ENCODE measurements around the gene FASLG.
"Not testable (repeated sequence)": the region's sequence is repeated elsewhere in the genome, so short reads cannot be mapped to it uniquely, and the experiment has no call there.

The FASLG gene, protein sequence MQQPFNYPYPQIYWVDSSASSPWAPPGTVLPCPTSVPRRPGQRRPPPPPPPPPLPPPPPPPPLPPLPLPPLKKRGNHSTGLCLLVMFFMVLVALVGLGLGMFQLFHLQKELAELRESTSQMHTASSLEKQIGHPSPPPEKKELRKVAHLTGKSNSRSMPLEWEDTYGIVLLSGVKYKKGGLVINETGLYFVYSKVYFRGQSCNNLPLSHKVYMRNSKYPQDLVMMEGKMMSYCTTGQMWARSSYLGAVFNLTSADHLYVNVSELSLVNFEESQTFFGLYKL

GRCh38 chr1:172658871-172659453 lies at the start of gene FASLG:
TSS of gene FASLG (plus strand) at chr1:172659103. CDS start at chr1:172659202, 99 bp downstream.
- in situ Hi-C loops (cut with MboI; ENCODE audit: low sequenced_read_pairs) = no loop called here

DNA sequence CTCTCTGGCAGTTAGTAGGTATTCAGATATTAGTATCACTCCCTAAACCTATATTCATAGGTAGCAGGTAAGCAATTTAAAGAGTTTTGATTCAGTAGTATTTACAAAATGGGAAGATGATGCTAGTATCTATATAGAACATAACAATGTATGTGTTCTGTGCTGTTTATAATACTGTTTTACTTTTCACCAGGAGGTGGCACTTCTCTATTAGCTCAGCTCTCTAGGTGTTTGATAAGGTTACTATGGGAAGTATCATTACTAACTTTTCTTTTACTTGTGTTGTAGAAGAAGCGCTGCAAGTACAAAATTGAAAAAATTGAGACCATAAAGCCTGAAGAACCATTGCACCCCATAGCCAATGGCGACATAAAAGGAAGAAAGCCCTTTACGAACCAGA lies 49.4 kb upstream of the FASLG start:
- in situ Hi-C loops (cut with MboI; ENCODE audit: low sequenced_read_pairs) = no loop called here

GRCh38 chr1:172612478-172612877 lies 46.4 kb upstream of the FASLG start:
- in situ Hi-C loops (cut with MboI; ENCODE audit: low sequenced_read_pairs) = loop anchor here (10.0 kb wide), 1 partner anchor 102 kb away; no protein-coding TSS in a partner anchor

- in situ Hi-C loops (cut with MboI; ENCODE audit: low sequenced_read_pairs) = loop anchor here (10.0 kb wide), 1 partner anchor 102 kb away; no protein-coding TSS in a partner anchor
These were observed 45.6 kb upstream of the FASLG start for GRCh38 chr1:172613294-172613693.

GRCh38 chr1:172616195-172616594 lies 42.7 kb upstream of the FASLG start:
- in situ Hi-C loops (cut with MboI; ENCODE audit: low sequenced_read_pairs) = loop anchor here (10.0 kb wide), 1 partner anchor 99 kb away; no protein-coding TSS in a partner anchor

DNA sequence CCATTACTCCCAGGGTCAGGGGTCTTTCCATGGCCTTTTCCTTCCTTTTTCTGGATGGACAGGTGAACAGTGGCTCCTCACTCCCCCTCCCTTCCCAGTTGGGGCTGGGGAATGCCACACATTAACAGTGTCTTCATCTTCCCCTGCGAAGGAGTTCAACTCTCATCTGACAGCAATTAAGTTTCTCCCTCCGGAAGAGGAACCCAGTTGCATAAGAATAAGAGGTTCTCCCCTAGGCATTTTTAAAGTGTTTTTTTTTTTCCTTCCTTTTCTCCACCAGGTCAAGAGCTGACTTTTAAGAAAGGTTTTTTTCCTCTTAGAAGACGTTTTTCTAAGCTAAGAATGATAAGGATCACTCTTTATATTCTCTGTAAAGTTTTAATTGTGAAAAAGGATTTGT lies 42.3 kb upstream of the FASLG start:
- in situ Hi-C loops (cut with MboI; ENCODE audit: low sequenced_read_pairs) = loop anchor here (10.0 kb wide), 1 partner anchor 98 kb away; no protein-coding TSS in a partner anchor

GRCh38 chr1:172620603-172621002 lies 38.3 kb upstream of the FASLG start:
- in situ Hi-C loops (cut with MboI; ENCODE audit: low sequenced_read_pairs) = not testable (repeated sequence)

GRCh38 chr1:172622541-172622940 lies 36.4 kb upstream of the FASLG start:
- in situ Hi-C loops (cut with MboI; ENCODE audit: low sequenced_read_pairs) = no loop called here

DNA sequence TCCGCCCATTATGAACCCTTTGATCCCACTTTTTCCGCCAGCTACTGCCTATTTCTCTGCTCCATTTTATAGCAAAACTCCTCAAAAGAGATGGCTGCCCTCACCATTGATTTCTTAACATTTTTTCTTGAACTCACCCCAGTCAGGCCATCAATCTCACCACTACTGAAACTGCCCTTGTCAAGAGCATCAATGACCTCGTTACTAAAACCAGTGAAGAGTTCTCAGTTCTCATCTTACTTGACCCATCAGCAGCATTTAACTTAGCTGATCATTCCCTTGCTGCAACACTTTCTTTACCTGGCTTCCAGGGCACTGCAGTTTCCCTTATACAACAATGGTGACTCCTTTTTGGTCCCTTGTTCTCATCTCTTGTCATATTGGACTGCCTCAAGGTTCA lies 35.2 kb upstream of the FASLG start:
- in situ Hi-C loops (cut with MboI; ENCODE audit: low sequenced_read_pairs) = no loop called here

GRCh38 chr1:172626845-172627244 lies 32.1 kb upstream of the FASLG start:
- in situ Hi-C loops (cut with MboI; ENCODE audit: low sequenced_read_pairs) = no loop called here

GRCh38 chr1:172627702-172628101 lies 31.2 kb upstream of the FASLG start:
- in situ Hi-C loops (cut with MboI; ENCODE audit: low sequenced_read_pairs) = no loop called here

GRCh38 chr1:172628401-172628800 lies 30.5 kb upstream of the FASLG start:
- in situ Hi-C loops (cut with MboI; ENCODE audit: low sequenced_read_pairs) = no loop called here

DNA sequence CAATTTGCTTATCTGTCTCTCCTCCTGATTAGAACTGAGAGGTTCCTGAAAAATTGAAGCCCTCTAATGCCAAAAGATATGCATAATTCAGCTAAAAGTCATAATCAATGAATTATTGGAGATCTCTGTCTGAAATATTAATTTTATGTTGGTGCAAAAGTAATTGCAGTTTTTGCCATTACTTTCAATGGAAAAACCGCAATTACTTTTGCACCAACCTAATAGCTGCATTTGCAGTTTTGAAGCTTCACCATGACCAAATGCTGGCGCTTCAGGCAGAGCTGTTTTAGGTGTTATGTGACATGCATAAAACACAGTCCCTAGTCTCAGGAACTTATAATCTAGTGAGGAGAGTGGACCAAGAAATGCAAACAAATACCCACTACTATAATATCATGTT lies 29.7 kb upstream of the FASLG start:
- in situ Hi-C loops (cut with MboI; ENCODE audit: low sequenced_read_pairs) = no loop called here

DNA sequence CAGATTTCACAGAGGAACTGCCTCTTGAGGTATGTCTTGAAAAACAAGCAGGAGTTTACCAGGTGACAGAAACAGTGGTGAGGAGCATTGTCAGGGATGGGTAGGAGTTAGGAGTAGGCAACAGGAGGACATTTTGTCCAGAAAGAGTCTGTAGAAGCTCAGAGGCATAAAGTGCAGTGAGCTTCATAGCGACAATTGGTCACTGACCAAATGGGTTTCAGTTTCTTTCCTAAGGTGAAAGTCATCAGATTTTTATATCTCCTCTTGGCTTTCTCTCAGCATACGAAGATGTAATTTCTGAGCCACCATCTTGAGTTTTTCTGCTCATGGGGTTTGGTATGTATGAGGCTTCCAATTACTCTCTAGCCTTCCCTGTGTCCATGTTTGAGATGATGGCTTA lies 29.3 kb upstream of the FASLG start:
- in situ Hi-C loops (cut with MboI; ENCODE audit: low sequenced_read_pairs) = no loop called here

- in situ Hi-C loops (cut with MboI; ENCODE audit: low sequenced_read_pairs) = no loop called here
These were observed 28.7 kb upstream of the FASLG start for GRCh38 chr1:172630056-172630818.

GRCh38 chr1:172630868-172631267 lies 28.0 kb upstream of the FASLG start:
- in situ Hi-C loops (cut with MboI; ENCODE audit: low sequenced_read_pairs) = no loop called here

DNA sequence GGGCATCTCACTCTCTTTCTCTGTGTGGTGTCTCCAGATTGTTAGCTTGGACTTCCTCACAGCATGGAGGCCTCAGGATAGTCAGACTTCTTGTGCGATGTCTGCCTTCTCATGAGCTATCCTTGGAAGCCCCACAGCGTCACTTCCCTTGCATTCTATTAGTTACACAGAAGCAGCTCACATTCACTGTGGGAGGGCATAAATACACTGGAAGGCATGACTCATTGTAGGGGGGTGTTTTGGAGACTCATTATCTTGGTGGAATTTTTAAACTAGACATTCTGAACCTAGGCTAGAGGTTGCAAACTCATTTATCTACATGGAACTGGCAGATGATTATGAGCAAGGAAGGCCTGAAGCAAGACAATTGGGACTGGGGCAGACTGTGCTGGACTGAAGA lies 21.4 kb upstream of the FASLG start:
- in situ Hi-C loops (cut with MboI; ENCODE audit: low sequenced_read_pairs) = no loop called here

DNA sequence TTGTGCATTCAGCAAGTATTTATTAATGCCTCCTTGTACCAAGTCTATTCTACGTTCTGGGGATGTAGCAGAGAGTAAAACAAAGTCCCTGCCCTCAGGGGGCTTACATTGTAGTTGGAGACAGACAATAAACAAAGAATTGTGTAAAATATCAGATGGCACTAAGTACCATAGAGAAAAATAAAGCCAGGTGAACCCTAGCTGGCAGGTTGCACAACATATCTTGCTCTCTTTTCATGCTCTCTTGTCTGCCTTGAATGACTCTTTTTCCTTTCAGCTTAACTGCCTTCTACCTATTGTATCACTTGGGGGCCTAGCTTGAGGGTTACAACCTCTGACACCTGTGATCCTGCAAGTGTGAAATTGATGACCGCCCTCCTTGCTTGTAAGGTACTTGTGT lies 20.7 kb upstream of the FASLG start:
- in situ Hi-C loops (cut with MboI; ENCODE audit: low sequenced_read_pairs) = no loop called here

GRCh38 chr1:172638885-172639831 lies 19.7 kb upstream of the FASLG start:
- in situ Hi-C loops (cut with MboI; ENCODE audit: low sequenced_read_pairs) = no loop called here

- in situ Hi-C loops (cut with MboI; ENCODE audit: low sequenced_read_pairs) = no loop called here
These were observed 18.8 kb upstream of the FASLG start for GRCh38 chr1:172640111-172640510.

DNA sequence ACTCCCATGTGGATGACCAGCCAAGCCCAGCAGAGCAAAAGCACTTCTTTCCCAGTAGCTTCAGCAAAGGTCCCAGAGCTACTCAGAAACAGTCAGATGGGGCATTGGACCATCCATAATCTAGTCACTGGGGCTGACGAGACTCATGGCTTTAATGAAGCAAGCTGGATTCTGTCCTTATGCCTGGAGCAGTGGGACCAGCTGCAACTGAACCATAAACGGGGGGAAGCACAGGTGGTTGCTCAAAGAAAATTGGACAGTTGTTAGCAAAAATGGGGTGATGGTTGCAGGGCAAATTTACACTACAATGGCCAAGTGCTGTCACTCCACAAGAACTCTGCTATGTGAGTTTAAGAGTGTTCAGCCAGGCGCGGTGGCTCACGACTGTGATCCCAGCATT lies 17.4 kb upstream of the FASLG start:
- in situ Hi-C loops (cut with MboI; ENCODE audit: low sequenced_read_pairs) = no loop called here
